Measurements from ENCODE around the gene ACVR1C.

GRCh38 chr2:157479081-157480027 is 149.3 kb downstream of the ACVR1C start:
- TF ChIP-seq CTCF (IDR thresholded peaks at IDR 0.05) (no peak), POLR2A (IDR thresholded peaks at IDR 0.05) (no peak)
